ENCODE results near the gene LAMC3. TPM values are rescaled to one million over a fixed set of nuclear protein-coding genes. Genes with fewer than 3 reads are reported as not detected.
A peak's percentile ranks its signal among the peaks of the same experiment; 100 is the strongest.

LAMC3 gene
- total RNA-seq, 3 donors from 2014 or later, result 0.58 to 0.73 (median 0.69) TPM

GRCh38 chr9:130989891-130990290, 19.1 kb upstream of the LAMC3 start:
- H3K4me1 ChIP-seq (ENCODE audit: low read depth), result no peaks in the 10 kb centered on the region
- no peak for TF ChIP-seq CTCF (IDR thresholded peaks at IDR 0.05)
- intact Hi-C loops (cut with DNase I, micrococcal nuclease), result no loop called here
- no peak for ATAC-seq
- no peaks in the 10 kb centered on the region for H3K36me3 ChIP-seq (ENCODE audit: low read depth)
- no peak for DNase-seq
- H3K4me3 ChIP-seq, result no peak overlapping the region
- no peaks in the 10 kb centered on the region for H3K9me3 ChIP-seq

- H3K4me1 ChIP-seq (ENCODE audit: low read depth), result no peaks in the 10 kb centered on the region
- no peak overlapping the region for H3K4me3 ChIP-seq
- intact Hi-C loops (cut with DNase I, micrococcal nuclease), result no loop called here
- no peaks in the 10 kb centered on the region for H3K36me3 ChIP-seq (ENCODE audit: low read depth)
- H3K9me3 ChIP-seq, result no peaks in the 10 kb centered on the region
- no peak for TF ChIP-seq CTCF (IDR thresholded peaks at IDR 0.05)
- ATAC-seq, result no peak
- peak in 1 of 3 donors; percentile 45 for DNase-seq
These were observed 18.5 kb upstream of the LAMC3 start for GRCh38 chr9:130990306-130990977.

GRCh38 chr9:130990978-130991777, 17.8 kb upstream of the LAMC3 start:
- no peaks in the 10 kb centered on the region for H3K4me1 ChIP-seq (ENCODE audit: low read depth)
- H3K9me3 ChIP-seq, result no peaks in the 10 kb centered on the region
- ATAC-seq, result no peak
- DNase-seq, result peak in 1 of 3 donors; percentile 43
- no peak for TF ChIP-seq CTCF (IDR thresholded peaks at IDR 0.05)
- intact Hi-C loops (cut with DNase I, micrococcal nuclease), result no loop called here
- no peak overlapping the region for H3K4me3 ChIP-seq
- H3K36me3 ChIP-seq (ENCODE audit: low read depth), result no peaks in the 10 kb centered on the region

- DNase-seq (peak in 1 of 3 donors; percentile 22), ATAC-seq (no peak)
- Histone ChIP-seq H3K4me1 (ENCODE audit: low read depth) (no peaks in the 10 kb centered on the region), H3K36me3 (ENCODE audit: low read depth) (no peaks in the 10 kb centered on the region), H3K9me3 (no peaks in the 10 kb centered on the region), H3K4me3 (no peak overlapping the region)
- TF ChIP-seq CTCF (IDR thresholded peaks at IDR 0.05), result no peak
- intact Hi-C loops (cut with DNase I, micrococcal nuclease), result no loop called here
These were observed 16.9 kb upstream of the LAMC3 start for GRCh38 chr9:130991778-130992681.

- no peak for TF ChIP-seq CTCF (IDR thresholded peaks at IDR 0.05)
- H3K9me3 ChIP-seq, result no peaks in the 10 kb centered on the region
These were observed 16.3 kb upstream of the LAMC3 start for GRCh38 chr9:130992682-130993032.

More at GRCh38 chr9:130992682-130993032, 16.3 kb upstream of the LAMC3 start:
- Histone ChIP-seq H3K4me1 (ENCODE audit: low read depth) (no peaks in the 10 kb centered on the region), H3K36me3 (ENCODE audit: low read depth) (no peaks in the 10 kb centered on the region), H3K4me3 (no peak overlapping the region)
- no peak for ATAC-seq
- peak in 1 of 3 donors; percentile 28 for DNase-seq
- intact Hi-C loops (cut with DNase I, micrococcal nuclease), result no loop called here

All from mucosa of descending colon (tissue), 3 donors.